H1 (cell line): ENCODE results near the gene TTC39A. TPM values are rescaled to one million over a fixed set of nuclear protein-coding genes. Genes with fewer than 3 reads are reported as not detected.
A peak's percentile ranks its signal among the peaks of the same experiment; 100 is the strongest.

ENCODE experiments used
- CTCF ChIA-PET: fragments of 300-600 bp; sonication (Branson Sonifier 250); formaldehyde crosslinking; loops from one replicate; lab custom pipeline; 2021; ENCODE audit not compliant: partially characterized antibody; lab: Charles Lee
- POLR2A ChIA-PET: fragments of 300-600 bp; sonication (Branson Sonifier 250); formaldehyde crosslinking; loops from one replicate; lab custom pipeline; 2021; ENCODE audit warnings: inconsistent platforms; ENCODE audit not compliant: partially characterized antibody; lab: Charles Lee
- DNase-seq, 2 experiments: peaks; one replicate each; pipeline versions ENCODE4 v3.0.0 to v3.0.0-alpha.2; 2010 to 2022; ENCODE audit warnings: low spot score in 2 of 2, low read depth in 1 of 2, mixed read lengths in 1 of 2
- FAIRE-seq: peaks from 2 replicates; lab custom pipeline; 2011; peaks lifted over from hg19 to GRCh38; lab: Jason Lieb, UNC
- H2AFZ ChIP-seq: 2 replicates; pipeline ENCODE4 v1.8.1; 2012; ENCODE audit warnings: low read length, inconsistent platforms
- H2AK5ac ChIP-seq: 2 replicates; pipeline ENCODE4 v1.6.1; 2013; ENCODE audit warnings: low read depth, low read length
- H2BK120ac ChIP-seq: replicated peaks from 2 replicates; pipeline ENCODE3; 2013; ENCODE audit warnings: low read depth, low read length, inconsistent platforms
- H2BK12ac ChIP-seq: 2 replicates; pipeline ENCODE4 v1.6.1; 2013; ENCODE audit warnings: low read depth, low read length
- H2BK15ac ChIP-seq: 2 replicates; pipeline ENCODE4 v1.6.1; 2013; ENCODE audit warnings: low read length
- H2BK20ac ChIP-seq: 2 replicates; pipeline ENCODE4 v1.6.1; 2013; ENCODE audit warnings: low read length
- H2BK5ac ChIP-seq: 2 replicates; pipeline ENCODE4 v1.6.1; 2013; ENCODE audit warnings: low read depth, low read length
- H3K14ac ChIP-seq: 2 replicates; pipeline ENCODE4 v1.6.1; 2013; ENCODE audit warnings: inconsistent platforms; ENCODE audit not compliant: insufficient read length
- H3K18ac ChIP-seq: 2 replicates; pipeline ENCODE4 v1.6.1; 2013; ENCODE audit warnings: low read length; ENCODE audit errors: extremely low read depth
- H3K23ac ChIP-seq: 2 replicates; pipeline ENCODE4 v1.6.1; 2013; ENCODE audit warnings: inconsistent platforms; ENCODE audit not compliant: insufficient read length
- H3K23me2 ChIP-seq: 2 replicates; pipeline ENCODE4 v1.6.1; 2013; ENCODE audit warnings: low read depth, low read length
- H3K27ac ChIP-seq: 2 replicates; pipeline ENCODE4 v1.6.1; 2011; ENCODE audit warnings: low read depth, low read length, inconsistent platforms
- H3K27me3 ChIP-seq, 4 experiments: replicated peaks in 1 of 4; 1 replicate in 1 of 4; 2 replicates in 3 of 4; pipeline versions ENCODE4 v1.6.1 to v1.8.1; 2011 to 2013; ENCODE audit warnings: low read length in 3 of 4, mild to moderate bottlenecking in 3 of 4, inconsistent platforms in 2 of 4, mixed read lengths in 2 of 4, moderate library complexity in 1 of 4; ENCODE audit not compliant: control insufficient read depth in 3 of 4, insufficient read depth in 3 of 4; ENCODE audit errors: extremely low read depth in 1 of 4
- H3K36me3 ChIP-seq, 4 experiments: 2 replicates each; pipeline versions ENCODE4 v1.6.1 to v1.8.1; 2011 to 2013; ENCODE audit warnings: mild to moderate bottlenecking in 4 of 4, low read length in 3 of 4, moderate library complexity in 2 of 4, control low read depth in 1 of 4, inconsistent platforms in 1 of 4; ENCODE audit not compliant: insufficient read depth in 4 of 4, control insufficient read depth in 2 of 4
- H3K4ac ChIP-seq: replicated peaks from 2 replicates; pipeline ENCODE3; 2013; ENCODE audit warnings: low read length, low read depth, mixed read lengths, inconsistent platforms; ENCODE audit not compliant: insufficient read length
- H3K4me1 ChIP-seq, 4 experiments: replicated peaks in 1 of 4; 1 replicate in 1 of 4; 2 replicates in 3 of 4; pipeline versions ENCODE4 v1.6.1 to v1.8.1; 2011 to 2013; ENCODE audit warnings: low read length in 3 of 4, inconsistent platforms in 2 of 4, mixed read lengths in 1 of 4; ENCODE audit not compliant: insufficient read depth in 4 of 4, control insufficient read depth in 3 of 4
- H3K4me2 ChIP-seq, 2 experiments: 2 replicates each; pipeline versions ENCODE4 v1.6.1 to v1.8.1; 2011 to 2013; ENCODE audit warnings: low read depth in 2 of 2, low read length in 2 of 2, control low read depth in 1 of 2, inconsistent platforms in 1 of 2, mild to moderate bottlenecking in 1 of 2; ENCODE audit not compliant: insufficient read depth in 1 of 2
- H3K4me3 ChIP-seq, 4 experiments: fragments of 200-600, 300-600 bp in 1 of 4; sonication (generic), shearing (Covaris generic), sonication (Bioruptor Twin) in 1 of 4; 2 replicates each; pipeline versions ENCODE4 v1.5.1 to v1.8.1; 2011 to 2016; ENCODE audit warnings: low read length in 4 of 4, low read depth in 3 of 4, control low read depth in 2 of 4, inconsistent platforms in 2 of 4, mild to moderate bottlenecking in 2 of 4, mixed read lengths in 1 of 4, moderate library complexity in 1 of 4; ENCODE audit not compliant: insufficient read depth in 2 of 4; ENCODE audit errors: extremely low read depth in 1 of 4
- H3K56ac ChIP-seq: replicated peaks from 2 replicates; pipeline ENCODE3; 2013; ENCODE audit warnings: low read depth, mild to moderate bottlenecking, mixed read lengths, low read length, inconsistent platforms; ENCODE audit not compliant: insufficient read length
- H3K79me1 ChIP-seq: 2 replicates; pipeline ENCODE4 v1.6.1; 2013; ENCODE audit warnings: low read depth, low read length, control low read depth
- H3K79me2 ChIP-seq, 2 experiments: 2 replicates each; pipeline versions ENCODE4 v1.6.1 to v1.8.1; 2012 to 2013; ENCODE audit warnings: low read length in 2 of 2, mild to moderate bottlenecking in 2 of 2, inconsistent platforms in 1 of 2; ENCODE audit not compliant: insufficient read depth in 2 of 2, control insufficient read depth in 1 of 2
- H3K9ac ChIP-seq, 4 experiments: replicated peaks in 1 of 4; 1 replicate in 1 of 4; 2 replicates in 3 of 4; pipeline versions ENCODE4 v1.6.1 to v1.8.1; 2011 to 2013; ENCODE audit warnings: low read depth in 3 of 4, low read length in 3 of 4, control low read depth in 2 of 4, mild to moderate bottlenecking in 2 of 4, moderate library complexity in 2 of 4, inconsistent platforms in 1 of 4; ENCODE audit errors: extremely low read depth in 1 of 4
- H3K9me3 ChIP-seq, 2 experiments: 2 replicates each; pipeline versions ENCODE4 v1.6.1 to v1.8.1; 2012 to 2013; ENCODE audit warnings: mild to moderate bottlenecking in 2 of 2, moderate library complexity in 2 of 2, control low read depth in 1 of 2, inconsistent platforms in 1 of 2, low read depth in 1 of 2, low read length in 1 of 2, mixed read lengths in 1 of 2; ENCODE audit not compliant: insufficient read depth in 2 of 2
- H4K20me1 ChIP-seq, 2 experiments: replicated peaks in 1 of 2; 2 replicates each; pipeline versions ENCODE3 to v1.8.1; 2011 to 2013; ENCODE audit warnings: inconsistent platforms in 2 of 2, low read length in 2 of 2, mild to moderate bottlenecking in 1 of 2; ENCODE audit not compliant: insufficient read depth in 2 of 2, control insufficient read depth in 1 of 2
- H4K5ac ChIP-seq: 2 replicates; pipeline ENCODE4 v1.6.1; 2013; ENCODE audit warnings: low read length, low read depth, mixed read lengths, inconsistent platforms; ENCODE audit not compliant: insufficient read length
- H4K8ac ChIP-seq: 2 replicates; pipeline ENCODE4 v1.8.0; 2013; ENCODE audit warnings: mild to moderate bottlenecking, moderate library complexity, low read length, inconsistent platforms; ENCODE audit not compliant: insufficient read depth; ENCODE audit errors: extremely low read depth
- H4K91ac ChIP-seq: replicated peaks from 2 replicates; pipeline ENCODE3; 2013; ENCODE audit warnings: low read length, mixed read lengths, inconsistent platforms; ENCODE audit not compliant: insufficient read length
- GABPA ChIP-seq: IDR thresholded peaks from 2 replicates; pipeline ENCODE4 v1.6.1; 2011; ENCODE audit warnings: mild to moderate bottlenecking, low read length, moderate library complexity, borderline replicate concordance; ENCODE audit not compliant: insufficient read depth
- KDM1A ChIP-seq: fragments of 200-600, 300-600 bp; sonication (generic); IDR thresholded peaks from 2 replicates; pipeline ENCODE4 v1.7.1; 2016; ENCODE audit warnings: mild to moderate bottlenecking, low read length, borderline replicate concordance
- RXRA ChIP-seq: IDR thresholded peaks from 2 replicates; pipeline ENCODE4 v1.6.1; 2011; ENCODE audit warnings: low read depth, mild to moderate bottlenecking, low read length, moderate library complexity; ENCODE audit not compliant: insufficient read depth
- TBP ChIP-seq: IDR thresholded peaks from 2 replicates; pipeline ENCODE4 v1.6.1; 2011; ENCODE audit warnings: low read depth, low read length, improper control_type of control experiment
- WGBS, 2 experiments: shearing (Covaris generic) in 1 of 2; methylation state at CpG; one replicate each; pipeline versions ENCODE4 v1.1.6 to v1.1.7; 2013 to 2015; ENCODE audit warnings: low lambda C conversion rate in 2 of 2, mixed read lengths in 2 of 2, inconsistent platforms in 1 of 2, low coverage in 1 of 2, missing lambda C conversion rate in 1 of 2; ENCODE audit not compliant: insufficient replicate concordance in 2 of 2, insufficient coverage in 1 of 2, insufficient read length in 1 of 2; ENCODE audit errors: extremely low coverage in 1 of 2, missing lambda C conversion rate in 1 of 2; 5-methylcytosine and 5-hydroxymethylcytosine counted together
- polyA plus RNA-seq, 7 experiments: library from polyadenylated mRNA; depleted of rRNA in 3 of 7; stranded (reverse) in 5 of 7; unstranded in 2 of 7; fragments of >200 nt in 5 of 7; fragments of 200-250 nt in 2 of 7; gene quantifications; 1 replicate in 5 of 7; 2 replicates in 1 of 7; 4 replicates in 1 of 7; pipeline versions ENCODE4 v1.2.1 to v1.2.3, GENCODE V29; 2011 to 2013; ENCODE audit warnings: missing spikeins in 2 of 7, mixed read lengths in 2 of 7
- total RNA-seq: library from RNA; stranded (reverse); fragmentation: NEBNext Ultra II Directional; extraction: Animal tissue kit (Norgen Biotek cat#: 25700); gene quantifications from 2 replicates; pipeline ENCODE4 v1.2.1, GENCODE V29; 2021
- TF ChIP-seq, protein P1 (sequence below): IDR thresholded peaks from 2 replicates; pipeline ENCODE4 v1.6.1; 2012; ENCODE audit warnings: inconsistent platforms
- TF ChIP-seq, protein P2 (sequence below): IDR thresholded peaks from 2 replicates; pipeline ENCODE4 v1.6.1; 2012; ENCODE audit warnings: inconsistent platforms

Gene TTC39A
- total and polyA plus RNA-seq, 2 of the 8 experiments (the other 6 are each of a cell fraction or from before 2014, with no cell fraction given), result 5.5 to 5.8 TPM

DNA sequence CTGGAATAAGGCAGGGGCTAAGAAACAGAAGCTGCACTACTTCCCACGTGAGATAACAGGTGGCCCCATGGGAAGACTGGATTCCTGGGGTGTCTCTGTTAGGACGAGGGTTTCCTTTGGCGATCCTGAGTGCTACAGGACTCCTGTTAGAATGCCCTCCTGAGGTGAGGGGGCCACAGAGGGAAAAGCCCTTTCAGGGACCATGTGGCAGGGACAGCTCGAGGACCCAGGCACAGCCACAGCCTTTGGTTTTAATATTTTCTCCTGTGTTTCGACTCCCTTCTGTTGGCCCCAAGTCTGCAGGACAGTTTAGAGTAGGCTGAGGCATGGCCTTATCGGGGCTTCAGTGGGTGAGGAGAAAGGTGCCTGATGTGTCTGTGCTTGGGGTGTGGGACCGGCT, 12.6 kb downstream of the TTC39A start:
- H3K18ac ChIP-seq, result no peak overlapping the region
- no peak overlapping the region for H4K91ac ChIP-seq
- H4K20me1 ChIP-seq, result no peaks in the 10 kb centered on the region
- no peak overlapping the region for H3K56ac ChIP-seq
- no peaks in the 10 kb centered on the region for H3K79me1 ChIP-seq
- no peak overlapping the region for H3K23ac ChIP-seq
- POLR2A ChIA-PET, result no interaction called here
- no peak overlapping the region for H2BK120ac ChIP-seq
- no peaks in the 10 kb centered on the region for H3K23me2 ChIP-seq
- no peak overlapping the region for H3K4me3 ChIP-seq
- H4K8ac ChIP-seq, result no peak overlapping the region
- H3K4ac ChIP-seq, result no peak overlapping the region
- H3K27ac ChIP-seq, result no peak overlapping the region
- H3K79me2 ChIP-seq, result no peaks in the 10 kb centered on the region
- H3K14ac ChIP-seq, result no peak overlapping the region
- H3K27me3 ChIP-seq, result no peaks in the 10 kb centered on the region
- H3K36me3 ChIP-seq, result no peaks in the 10 kb centered on the region
- TF ChIP-seq RXRA (no peak), KDM1A (no peak), GABPA (no peak), TBP (no peak)
- TF ChIP-seq, protein P1, sequence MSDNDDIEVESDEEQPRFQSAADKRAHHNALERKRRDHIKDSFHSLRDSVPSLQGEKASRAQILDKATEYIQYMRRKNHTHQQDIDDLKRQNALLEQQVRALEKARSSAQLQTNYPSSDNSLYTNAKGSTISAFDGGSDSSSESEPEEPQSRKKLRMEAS, result peak; percentile 70
- TF ChIP-seq, protein P2, sequence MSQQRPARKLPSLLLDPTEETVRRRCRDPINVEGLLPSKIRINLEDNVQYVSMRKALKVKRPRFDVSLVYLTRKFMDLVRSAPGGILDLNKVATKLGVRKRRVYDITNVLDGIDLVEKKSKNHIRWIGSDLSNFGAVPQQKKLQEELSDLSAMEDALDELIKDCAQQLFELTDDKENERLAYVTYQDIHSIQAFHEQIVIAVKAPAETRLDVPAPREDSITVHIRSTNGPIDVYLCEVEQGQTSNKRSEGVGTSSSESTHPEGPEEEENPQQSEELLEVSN, result peak; percentile 79
- FAIRE-seq (no peak), DNase-seq (no peak)
- H3K4me2 ChIP-seq, result no peak overlapping the region
- H2BK20ac ChIP-seq, result no peak overlapping the region
- peaks cover 0 to 12% (median 1%) of the 10 kb centered on the region in 4 experiments; a peak in 3 of 7 replicates for H3K4me1 ChIP-seq
- CTCF ChIA-PET, result interaction anchor here (0.5 to 2.1 kb wide), 2 partner anchors 26 to 713 kb away, joined by 3 to 8 read pairs; no protein-coding TSS in a partner anchor
- H2AK5ac ChIP-seq, result no peak overlapping the region
- H2BK15ac ChIP-seq, result no peak overlapping the region
- H3K9ac ChIP-seq, result no peak overlapping the region
- no peak overlapping the region for H4K5ac ChIP-seq
- no peaks in the 10 kb centered on the region for H3K9me3 ChIP-seq
- H2BK12ac ChIP-seq, result no peak overlapping the region
- H2AFZ ChIP-seq, result no peak overlapping the region
- WGBS, 2 experiments, result 92% methylated on average over 7 of the region's 7 CpGs; no CpG with 5 or more reads in 1 of the 2 experiments
- no peak overlapping the region for H2BK5ac ChIP-seq
